Activated CD4-positive, alpha-beta T cell treated with anti-CD3 and anti-CD28 coated beads, Interleukin-2, amount 10 ng/mL, durations not matched to agents 7 days and 5 days (primary cell): ENCODE results near the gene NEU3. TPM values are rescaled to one million over a fixed set of nuclear protein-coding genes. Genes with fewer than 3 reads are reported as not detected.

Source experiments
- CTCF ChIA-PET: fragments of 350-600 bp; sonication (Branson Sonifier 250); formaldehyde crosslinking; loops from one replicate; lab custom pipeline; 2021; ENCODE audit warnings: antibody characterized with exemption; lab: Charles Lee
- POLR2A ChIA-PET: fragments of 350-600 bp; sonication (Branson Sonifier 250); formaldehyde crosslinking; loops from one replicate; lab custom pipeline; 2021; ENCODE audit warnings: antibody characterized with exemption; lab: Charles Lee
- DNase-seq: peaks from one replicate; pipeline ENCODE4 v3.0.0-alpha.2; 2020
- H3K27ac Mint-ChIP-seq: one replicate; pipeline ENCODE4 v1.8.0; 2021; ENCODE audit warnings: mild to moderate bottlenecking, moderate library complexity, mixed read lengths
- H3K27me3 Mint-ChIP-seq: one replicate; pipeline ENCODE4 v1.8.0; 2021; ENCODE audit warnings: mixed read lengths
- H3K36me3 Mint-ChIP-seq: one replicate; pipeline ENCODE4 v1.8.0; 2021; ENCODE audit warnings: low read depth, mixed read lengths
- H3K4me1 Mint-ChIP-seq: one replicate; pipeline ENCODE4 v1.8.0; 2021; ENCODE audit warnings: mixed read lengths
- H3K4me3 Mint-ChIP-seq: one replicate; pipeline ENCODE4 v1.8.0; 2021; ENCODE audit warnings: mild to moderate bottlenecking, moderate library complexity, mixed read lengths
- H3K9me3 Mint-ChIP-seq: one replicate; pipeline ENCODE4 v1.8.0; 2021; ENCODE audit warnings: mixed read lengths
- total RNA-seq, 2 experiments: library from RNA; stranded (reverse); gene quantifications; one replicate each; pipeline ENCODE4 v1.2.3, GENCODE V29; 2021

The NEU3 gene
- total RNA-seq, 2 experiments from 2014 or later = 10.9 to 12.5 TPM

GRCh38 chr11:75022759-75023396, 34.1 kb downstream of the NEU3 start:
- no peaks in the 10 kb centered on the region for H3K27me3 Mint-ChIP-seq
- ChIA-PET CTCF (interaction anchor here (0.6 to 2.8 kb wide), 20 partner anchors 9 to 255 kb away, joined by 3 to 19 read pairs (median 4); no protein-coding TSS in a partner anchor), POLR2A (no interaction called here)
- DNase-seq = peak; percentile 75
- peaks cover 7% of the 10 kb centered on the region for H3K36me3 Mint-ChIP-seq
- H3K4me3 Mint-ChIP-seq = no peak overlapping the region
- H3K9me3 Mint-ChIP-seq = peaks cover 6% of the 10 kb centered on the region
- H3K4me1 Mint-ChIP-seq = no peaks in the 10 kb centered on the region
- no peak overlapping the region for H3K27ac Mint-ChIP-seq

- H3K9me3 Mint-ChIP-seq = peaks cover 4% of the 10 kb centered on the region
- no peaks in the 10 kb centered on the region for H3K4me1 Mint-ChIP-seq
- H3K36me3 Mint-ChIP-seq = peaks cover 4% of the 10 kb centered on the region
- ChIA-PET POLR2A (no interaction called here), CTCF (interaction anchor here (1.1 to 2.8 kb wide), 12 partner anchors 8 to 225 kb away, joined by 3 to 19 read pairs (median 4); no protein-coding TSS in a partner anchor)
- no peak for DNase-seq
- no peak overlapping the region for H3K27ac Mint-ChIP-seq
- no peak overlapping the region for H3K4me3 Mint-ChIP-seq
- H3K27me3 Mint-ChIP-seq = no peaks in the 10 kb centered on the region
These were observed 34.8 kb downstream of the NEU3 start for GRCh38 chr11:75023446-75024067.

- CTCF ChIA-PET = interaction anchor here (1.1 to 2.3 kb wide), 5 partner anchors 7 to 218 kb away, joined by 3 to 17 read pairs (median 3); no protein-coding TSS in a partner anchor
- Mint-ChIP-seq H3K27ac (no peak overlapping the region), H3K9me3 (no peaks in the 10 kb centered on the region), H3K27me3 (no peaks in the 10 kb centered on the region), H3K4me1 (no peaks in the 10 kb centered on the region), H3K4me3 (no peak overlapping the region), H3K36me3 (no peaks in the 10 kb centered on the region)
- POLR2A ChIA-PET = no interaction called here
- DNase-seq = no peak
These were observed 35.3 kb downstream of the NEU3 start for GRCh38 chr11:75024068-75024449.

- POLR2A ChIA-PET = no interaction called here
- no peaks in the 10 kb centered on the region for H3K27me3 Mint-ChIP-seq
- no peaks in the 10 kb centered on the region for H3K4me1 Mint-ChIP-seq
- no peaks in the 10 kb centered on the region for H3K36me3 Mint-ChIP-seq
- no peaks in the 10 kb centered on the region for H3K9me3 Mint-ChIP-seq
- no peak overlapping the region for H3K4me3 Mint-ChIP-seq
- H3K27ac Mint-ChIP-seq = no peak overlapping the region
- CTCF ChIA-PET = interaction anchor here (1.1 to 2.3 kb wide), 2 partner anchors 43 to 217 kb away, joined by 3 to 7 read pairs; no protein-coding TSS in a partner anchor
- DNase-seq = no peak
These were observed 36.1 kb downstream of the NEU3 start for GRCh38 chr11:75024764-75025211.

- no peaks in the 10 kb centered on the region for H3K4me1 Mint-ChIP-seq
- H3K27ac Mint-ChIP-seq = no peak overlapping the region
- H3K4me3 Mint-ChIP-seq = no peak overlapping the region
- ChIA-PET CTCF (interaction anchor here (0.6 to 2.3 kb wide), 3 partner anchors 44 to 722 kb away, joined by 3 to 7 read pairs (median 5); no protein-coding TSS in a partner anchor), POLR2A (no interaction called here)
- no peaks in the 10 kb centered on the region for H3K36me3 Mint-ChIP-seq
- DNase-seq = no peak
- no peaks in the 10 kb centered on the region for H3K27me3 Mint-ChIP-seq
- no peaks in the 10 kb centered on the region for H3K9me3 Mint-ChIP-seq
These were observed 36.8 kb downstream of the NEU3 start for GRCh38 chr11:75025561-75025960.

- H3K9me3 Mint-ChIP-seq = no peaks in the 10 kb centered on the region
- no peaks in the 10 kb centered on the region for H3K4me1 Mint-ChIP-seq
- no peaks in the 10 kb centered on the region for H3K27me3 Mint-ChIP-seq
- ChIA-PET POLR2A (no interaction called here), CTCF (interaction anchor here (1.3 kb wide), 1 partner anchor 19 kb away, joined by 3 read pairs; no protein-coding TSS in a partner anchor)
- H3K4me3 Mint-ChIP-seq = no peak overlapping the region
- H3K27ac Mint-ChIP-seq = no peak overlapping the region
- no peaks in the 10 kb centered on the region for H3K36me3 Mint-ChIP-seq
- DNase-seq = no peak
These were observed 39.6 kb downstream of the NEU3 start for GRCh38 chr11:75028321-75028720.

- Mint-ChIP-seq H3K36me3 (no peaks in the 10 kb centered on the region), H3K4me1 (no peaks in the 10 kb centered on the region), H3K4me3 (no peak overlapping the region), H3K27me3 (no peaks in the 10 kb centered on the region), H3K9me3 (no peaks in the 10 kb centered on the region), H3K27ac (no peak overlapping the region)
- POLR2A ChIA-PET = no interaction called here
- no peak for DNase-seq
- CTCF ChIA-PET = interaction anchor here (1.3 kb wide), 1 partner anchor 19 kb away, joined by 3 read pairs; no protein-coding TSS in a partner anchor
These were observed 40.0 kb downstream of the NEU3 start for GRCh38 chr11:75028724-75029123.

GRCh38 chr11:75029836-75030631, 41.3 kb downstream of the NEU3 start:
- H3K27ac Mint-ChIP-seq = no peak overlapping the region
- ChIA-PET POLR2A (no interaction called here), CTCF (no interaction called here)
- no peaks in the 10 kb centered on the region for H3K9me3 Mint-ChIP-seq
- no peak for DNase-seq
- H3K36me3 Mint-ChIP-seq = no peaks in the 10 kb centered on the region
- H3K4me3 Mint-ChIP-seq = no peak overlapping the region
- no peaks in the 10 kb centered on the region for H3K4me1 Mint-ChIP-seq
- no peaks in the 10 kb centered on the region for H3K27me3 Mint-ChIP-seq

- ChIA-PET CTCF (interaction anchor here (0.6 to 1.7 kb wide), 5 partner anchors 8 to 210 kb away, joined by 3 to 6 read pairs (median 4); no protein-coding TSS in a partner anchor), POLR2A (no interaction called here)
- no peak overlapping the region for H3K4me3 Mint-ChIP-seq
- no peak overlapping the region for H3K27ac Mint-ChIP-seq
- no peak for DNase-seq
- H3K9me3 Mint-ChIP-seq = no peaks in the 10 kb centered on the region
- H3K27me3 Mint-ChIP-seq = no peaks in the 10 kb centered on the region
- no peaks in the 10 kb centered on the region for H3K36me3 Mint-ChIP-seq
- peaks cover 4% of the 10 kb centered on the region for H3K4me1 Mint-ChIP-seq
These were observed 42.6 kb downstream of the NEU3 start for GRCh38 chr11:75031224-75031753.

GRCh38 chr11:75031771-75032549, 43.2 kb downstream of the NEU3 start:
- H3K4me1 Mint-ChIP-seq = peaks cover 4% of the 10 kb centered on the region
- ChIA-PET CTCF (interaction anchor here (0.6 to 1.7 kb wide), 11 partner anchors 9 to 277 kb away, joined by 3 to 6 read pairs (median 3); no protein-coding TSS in a partner anchor), POLR2A (no interaction called here)
- peak; percentile 66 for DNase-seq
- H3K27ac Mint-ChIP-seq = no peak overlapping the region
- H3K36me3 Mint-ChIP-seq = no peaks in the 10 kb centered on the region
- no peaks in the 10 kb centered on the region for H3K9me3 Mint-ChIP-seq
- no peaks in the 10 kb centered on the region for H3K27me3 Mint-ChIP-seq
- H3K4me3 Mint-ChIP-seq = no peak overlapping the region

GRCh38 chr11:75032550-75032935, 43.8 kb downstream of the NEU3 start:
- Mint-ChIP-seq H3K4me3 (no peak overlapping the region), H3K36me3 (no peaks in the 10 kb centered on the region), H3K27ac (no peak overlapping the region), H3K27me3 (no peaks in the 10 kb centered on the region), H3K9me3 (no peaks in the 10 kb centered on the region), H3K4me1 (peaks cover 4% of the 10 kb centered on the region)
- ChIA-PET CTCF (interaction anchor here (0.6 to 1.7 kb wide), 8 partner anchors 12 to 277 kb away, joined by 3 to 6 read pairs (median 3); no protein-coding TSS in a partner anchor), POLR2A (no interaction called here)
- no peak for DNase-seq

GRCh38 chr11:75033916-75034315, 45.2 kb downstream of the NEU3 start:
- POLR2A ChIA-PET = no interaction called here
- H3K36me3 Mint-ChIP-seq = no peaks in the 10 kb centered on the region
- no peak for DNase-seq
- no peaks in the 10 kb centered on the region for H3K27me3 Mint-ChIP-seq
- H3K4me1 Mint-ChIP-seq = peaks cover 4% of the 10 kb centered on the region
- H3K9me3 Mint-ChIP-seq = no peaks in the 10 kb centered on the region
- no peak overlapping the region for H3K4me3 Mint-ChIP-seq
- no peak overlapping the region for H3K27ac Mint-ChIP-seq
- CTCF ChIA-PET = interaction anchor here (1.3 kb wide), 1 partner anchor 11 kb away, joined by 4 read pairs; no protein-coding TSS in a partner anchor
